ENCODE results near the gene DNAH3. TPM values are rescaled to one million over a fixed set of nuclear protein-coding genes. Genes with fewer than 3 reads are reported as not detected.

The DNAH3 gene
- total and polyA plus RNA-seq, 2 experiments from 2014 or later = not detected

GRCh38 chr16:20928774-20929411, 221.8 kb downstream of the DNAH3 start:
- Histone ChIP-seq H3K9me3 (ENCODE audit: low read depth) (no peaks in the 10 kb centered on the region), H2AFZ (no peak overlapping the region), H3K9ac (no peak overlapping the region), H3K27me3 (replicated peaks; ENCODE audit: insufficient read depth) (no peaks in the 10 kb centered on the region), H3F3A (ENCODE audit: insufficient read depth) (no peaks in the 10 kb centered on the region), H3K4me1 (ENCODE audit: insufficient read depth) (peaks cover 10% of the 10 kb centered on the region), H4K20me1 (ENCODE audit: insufficient read depth) (no peaks in the 10 kb centered on the region), H3K4me2 (ENCODE audit: unreplicated experiment) (no peak overlapping the region), H3K79me2 (ENCODE audit: insufficient read depth) (no peaks in the 10 kb centered on the region), H3K4me3 (no peak overlapping the region), H3K9me2 (ENCODE audit: insufficient read depth) (no peaks in the 10 kb centered on the region), H3K27ac (no peak overlapping the region), H3K36me3 (ENCODE audit: low read depth) (no peaks in the 10 kb centered on the region)
- in situ Hi-C loops (cut with MboI) = no loop called here
- 83 to 90% methylated on average over 5 of the region's 5 CpGs for WGBS, 2 experiments (ENCODE audit: low coverage in 1 of 2, low lambda C conversion rate in 2 of 2, missing lambda C conversion rate in 2 of 2)
- peak; percentile 38 for DNase-seq
- no peak for TF ChIP-seq EZH2 (IDR thresholded peaks at IDR 0.05; ENCODE audit: insufficient read depth, poor library complexity, severe bottlenecking)
- no peak for TF ChIP-seq EZH2phosphoT487 (IDR thresholded peaks at IDR 0.05; ENCODE audit: insufficient read depth, low read depth)

- no peaks in the 10 kb centered on the region for H4K20me1 ChIP-seq (ENCODE audit: insufficient read depth)
- no peak overlapping the region for H3K4me3 ChIP-seq
- 100% methylated on average over 1 of the region's 1 CpG for WGBS, 2 experiments (ENCODE audit: low coverage in 1 of 2, low lambda C conversion rate in 2 of 2, missing lambda C conversion rate in 2 of 2)
- H3K36me3 ChIP-seq (ENCODE audit: low read depth) = no peaks in the 10 kb centered on the region; the same call in 1 of the 2 replicates
- TF ChIP-seq EZH2phosphoT487 (IDR thresholded peaks at IDR 0.05; ENCODE audit: insufficient read depth, low read depth) (no peak), EZH2 (IDR thresholded peaks at IDR 0.05; ENCODE audit: insufficient read depth, poor library complexity, severe bottlenecking) (no peak)
- H3K4me2 ChIP-seq (ENCODE audit: unreplicated experiment) = no peak overlapping the region
- H3K79me2 ChIP-seq (ENCODE audit: insufficient read depth) = no peaks in the 10 kb centered on the region
- H3F3A ChIP-seq (ENCODE audit: insufficient read depth) = no peaks in the 10 kb centered on the region
- in situ Hi-C loops (cut with MboI) = no loop called here
- no peaks in the 10 kb centered on the region for H3K9me2 ChIP-seq (ENCODE audit: insufficient read depth)
- no peak overlapping the region for H3K27ac ChIP-seq
- DNase-seq = no peak
- H3K4me1 ChIP-seq (ENCODE audit: insufficient read depth) = peaks cover under 1% of the 10 kb centered on the region
- H3K9me3 ChIP-seq (ENCODE audit: low read depth) = no peaks in the 10 kb centered on the region
- no peak overlapping the region for H2AFZ ChIP-seq
- H3K27me3 ChIP-seq (replicated peaks; ENCODE audit: insufficient read depth) = no peaks in the 10 kb centered on the region
- H3K9ac ChIP-seq = no peak overlapping the region
Measured at GRCh38 chr16:20925751-20926150, 224.9 kb downstream of the DNAH3 start.

DNA sequence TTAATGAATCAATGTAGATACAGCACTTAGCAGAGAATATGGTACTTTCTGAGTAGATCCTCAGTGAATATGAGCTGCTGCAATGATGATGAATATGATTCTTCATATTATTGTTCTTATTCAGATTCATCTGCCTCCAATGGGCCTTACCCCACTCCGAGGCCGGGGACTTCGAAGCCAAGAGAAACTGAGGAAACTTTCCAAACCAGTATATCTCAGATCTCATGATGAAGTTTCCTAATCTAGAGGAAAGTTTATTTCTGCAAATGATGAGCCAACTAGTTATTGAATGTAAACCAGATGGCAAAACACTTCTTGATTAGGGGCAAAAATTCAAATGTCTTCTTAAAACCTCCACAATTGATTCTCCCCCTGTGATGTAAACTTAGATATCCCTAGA, 226.8 kb downstream of the DNAH3 start:
- H3F3A ChIP-seq (ENCODE audit: insufficient read depth) = no peaks in the 10 kb centered on the region; the same call in 1 of the 2 replicates
- no peak overlapping the region for H3K4me2 ChIP-seq (ENCODE audit: unreplicated experiment)
- no peaks in the 10 kb centered on the region for H3K9me2 ChIP-seq (ENCODE audit: insufficient read depth)
- no peaks in the 10 kb centered on the region for H3K79me2 ChIP-seq (ENCODE audit: insufficient read depth)
- H3K9ac ChIP-seq = no peak overlapping the region
- in situ Hi-C loops (cut with MboI) = no loop called here
- peaks cover 7% of the 10 kb centered on the region for H3K4me1 ChIP-seq (ENCODE audit: insufficient read depth)
- no peak for TF ChIP-seq EZH2phosphoT487 (IDR thresholded peaks at IDR 0.05; ENCODE audit: insufficient read depth, low read depth)
- no peak for TF ChIP-seq EZH2 (IDR thresholded peaks at IDR 0.05; ENCODE audit: insufficient read depth, poor library complexity, severe bottlenecking)
- no peak overlapping the region for H3K27ac ChIP-seq
- H3K36me3 ChIP-seq (ENCODE audit: low read depth) = no peaks in the 10 kb centered on the region; the same call in 1 of the 2 replicates
- H3K27me3 ChIP-seq (replicated peaks; ENCODE audit: insufficient read depth) = no peaks in the 10 kb centered on the region
- no peak overlapping the region for H3K4me3 ChIP-seq
- WGBS, 2 experiments (ENCODE audit: low coverage in 1 of 2, low lambda C conversion rate in 2 of 2, missing lambda C conversion rate in 2 of 2) = 45 to 63% methylated on average over 3 of the region's 3 CpGs
- H2AFZ ChIP-seq = no peak overlapping the region
- H4K20me1 ChIP-seq (ENCODE audit: insufficient read depth) = no peaks in the 10 kb centered on the region
- no peak for DNase-seq
- H3K9me3 ChIP-seq (ENCODE audit: low read depth) = no peaks in the 10 kb centered on the region

DNA sequence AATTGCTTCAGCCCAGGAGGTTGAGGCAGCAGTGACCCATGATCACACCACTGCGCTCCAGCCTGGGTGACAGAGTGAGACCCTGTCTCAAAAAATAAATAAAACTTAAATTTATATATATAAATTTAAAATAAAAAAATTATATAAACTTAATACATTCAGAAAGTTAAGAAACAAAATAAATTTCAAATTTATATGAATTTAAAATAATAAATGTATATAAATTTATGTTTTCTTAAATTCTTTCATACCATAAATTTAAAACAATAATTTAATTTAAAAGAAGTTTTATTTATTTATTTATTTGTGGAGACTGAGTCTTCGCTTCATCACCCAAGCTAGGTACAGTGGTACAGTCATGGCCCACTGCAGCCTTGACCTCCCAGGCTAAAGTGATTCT, 229.8 kb downstream of the DNAH3 start:
- Histone ChIP-seq H3K4me3 (no peak overlapping the region), H3K4me1 (ENCODE audit: insufficient read depth) (peaks cover 13% of the 10 kb centered on the region), H2AFZ (no peak overlapping the region), H3F3A (ENCODE audit: insufficient read depth) (no peaks in the 10 kb centered on the region; the same call in 1 of the 2 replicates), H3K9me2 (ENCODE audit: insufficient read depth) (no peaks in the 10 kb centered on the region), H3K27ac (no peak overlapping the region), H3K9me3 (ENCODE audit: low read depth) (no peaks in the 10 kb centered on the region), H3K36me3 (ENCODE audit: low read depth) (no peaks in the 10 kb centered on the region; the same call in 1 of the 2 replicates), H3K9ac (no peak overlapping the region), H4K20me1 (ENCODE audit: insufficient read depth) (no peaks in the 10 kb centered on the region), H3K79me2 (ENCODE audit: insufficient read depth) (no peaks in the 10 kb centered on the region), H3K4me2 (ENCODE audit: unreplicated experiment) (no peak overlapping the region), H3K27me3 (replicated peaks; ENCODE audit: insufficient read depth) (no peaks in the 10 kb centered on the region)
- in situ Hi-C loops (cut with MboI) = no loop called here
- TF ChIP-seq EZH2 (IDR thresholded peaks at IDR 0.05; ENCODE audit: insufficient read depth, poor library complexity, severe bottlenecking) (no peak), EZH2phosphoT487 (IDR thresholded peaks at IDR 0.05; ENCODE audit: insufficient read depth, low read depth) (no peak)
- DNase-seq = no peak
- 96 to 98% methylated on average over 2 of the region's 2 CpGs for WGBS, 2 experiments (ENCODE audit: low coverage in 1 of 2, low lambda C conversion rate in 2 of 2, missing lambda C conversion rate in 2 of 2)

Data from GM23248 (cell line).